NK-92 (cell line): ENCODE measurements around the gene SCNN1A.

Source experiments
- DNase-seq: peaks from one replicate; lab custom pipeline; 2025; ENCODE audit not compliant: unreplicated experiment; lab: John Stamatoyannopoulos, UW

SCNN1A gene

GRCh38 chr12:6384499-6385436, 9.4 kb upstream of the SCNN1A start:
- no peak for DNase-seq

GRCh38 chr12:6383572-6384498, 8.5 kb upstream of the SCNN1A start, which contains the start of gene LTBR:
Gene LTBR, plus strand, starts transcription at chr12:6384162. Its CDS starts 197 bp downstream, at chr12:6384359.
- no peak for DNase-seq

GRCh38 chr12:6382982-6383381, 7.6 kb upstream of the SCNN1A start:
- DNase-seq: no peak

- DNase-seq: no peak
Measured at GRCh38 chr12:6382371-6382770, 7.0 kb upstream of the SCNN1A start.

- no peak for DNase-seq
Measured at GRCh38 chr12:6380141-6381121, 5.1 kb upstream of the SCNN1A start.

- DNase-seq: no peak
Measured at GRCh38 chr12:6378709-6379472, 3.5 kb upstream of the SCNN1A start.

- DNase-seq: no peak
Measured at GRCh38 chr12:6377667-6377994, 2.3 kb upstream of the SCNN1A start.

- no peak for DNase-seq
Measured at GRCh38 chr12:6376870-6377666, 1.7 kb upstream of the SCNN1A start.

GRCh38 chr12:6376079-6376869, 911 bp upstream of the SCNN1A start:
- no peak for DNase-seq

- no peak for DNase-seq
Measured at GRCh38 chr12:6374786-6375160, 590 bp downstream of the SCNN1A start.

GRCh38 chr12:6374028-6374785, 1.2 kb downstream of the SCNN1A start:
- DNase-seq: no peak

GRCh38 chr12:6373022-6373787, 2.2 kb downstream of the SCNN1A start:
- no peak for DNase-seq

- DNase-seq: no peak
Measured at GRCh38 chr12:6372403-6373003, 2.9 kb downstream of the SCNN1A start.

- no peak for DNase-seq
Measured at GRCh38 chr12:6370994-6371754, 4.2 kb downstream of the SCNN1A start.

GRCh38 chr12:6370576-6370935, 4.8 kb downstream of the SCNN1A start:
- DNase-seq: no peak
